Measurements from ENCODE around the gene RAB1A. TPM values are rescaled to one million over a fixed set of nuclear protein-coding genes. Genes with fewer than 3 reads are reported as not detected.

Gene RAB1A
- total RNA-seq, 1 donor from 2014 or later, result 128 TPM

DNA sequence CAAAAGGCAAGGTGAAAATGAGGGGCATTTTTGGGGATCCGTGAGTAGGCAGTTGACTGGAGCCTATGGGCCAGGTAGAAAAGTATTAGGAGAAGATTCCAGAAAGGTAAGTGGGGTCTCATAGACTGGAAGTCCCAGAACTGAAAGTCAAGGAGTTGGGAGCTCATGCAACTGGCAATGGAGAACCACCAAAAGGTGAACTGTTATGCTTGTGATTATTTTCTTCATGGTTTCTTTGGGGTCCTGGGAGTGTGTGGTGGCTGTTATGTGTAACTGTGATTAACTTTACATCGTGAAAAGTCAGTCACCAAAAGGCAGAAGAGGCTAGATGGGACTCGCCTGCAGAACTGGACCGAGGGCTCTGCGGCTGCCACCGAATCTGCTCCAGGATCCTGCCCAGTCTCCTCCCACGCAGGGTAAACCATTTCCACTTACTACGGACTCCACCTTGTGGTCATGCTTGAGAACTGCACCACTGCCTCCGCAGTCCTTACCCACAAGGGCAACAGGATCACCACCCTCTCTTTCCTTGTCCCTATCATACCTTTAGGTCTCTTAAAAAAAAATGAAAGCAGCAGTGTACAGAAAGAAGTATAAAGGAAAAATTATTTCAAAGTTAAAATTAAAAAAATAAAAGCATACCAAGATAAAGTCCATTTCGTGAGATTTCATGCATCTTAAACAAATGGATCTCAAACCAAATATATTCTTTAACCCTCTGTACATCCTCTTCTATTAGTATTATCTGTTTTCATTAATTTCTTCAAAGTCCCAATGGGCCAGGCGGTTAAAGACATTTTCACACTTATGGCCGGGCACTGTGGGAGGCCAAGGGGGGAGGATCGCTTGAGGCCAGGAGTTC is 89.3 kb downstream of the RAB1A start:
- no peak for DNase-seq (ENCODE audit: extremely low spot score, unreplicated experiment)
- H3K4me1 Mint-ChIP-seq (ENCODE audit: unreplicated experiment), result peaks cover 10% of the 10 kb centered on the region
- peak overlapping the region; percentile 69 for H3K4me3 Mint-ChIP-seq
- peaks cover 5% of the 10 kb centered on the region for H3K36me3 Mint-ChIP-seq
- no peaks in the 10 kb centered on the region for H3K27me3 Mint-ChIP-seq
- TF ChIP-seq, protein P1, sequence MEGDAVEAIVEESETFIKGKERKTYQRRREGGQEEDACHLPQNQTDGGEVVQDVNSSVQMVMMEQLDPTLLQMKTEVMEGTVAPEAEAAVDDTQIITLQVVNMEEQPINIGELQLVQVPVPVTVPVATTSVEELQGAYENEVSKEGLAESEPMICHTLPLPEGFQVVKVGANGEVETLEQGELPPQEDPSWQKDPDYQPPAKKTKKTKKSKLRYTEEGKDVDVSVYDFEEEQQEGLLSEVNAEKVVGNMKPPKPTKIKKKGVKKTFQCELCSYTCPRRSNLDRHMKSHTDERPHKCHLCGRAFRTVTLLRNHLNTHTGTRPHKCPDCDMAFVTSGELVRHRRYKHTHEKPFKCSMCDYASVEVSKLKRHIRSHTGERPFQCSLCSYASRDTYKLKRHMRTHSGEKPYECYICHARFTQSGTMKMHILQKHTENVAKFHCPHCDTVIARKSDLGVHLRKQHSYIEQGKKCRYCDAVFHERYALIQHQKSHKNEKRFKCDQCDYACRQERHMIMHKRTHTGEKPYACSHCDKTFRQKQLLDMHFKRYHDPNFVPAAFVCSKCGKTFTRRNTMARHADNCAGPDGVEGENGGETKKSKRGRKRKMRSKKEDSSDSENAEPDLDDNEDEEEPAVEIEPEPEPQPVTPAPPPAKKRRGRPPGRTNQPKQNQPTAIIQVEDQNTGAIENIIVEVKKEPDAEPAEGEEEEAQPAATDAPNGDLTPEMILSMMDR (conservative IDR thresholded peaks at IDR 0.05), result peak; percentile 95
- no peaks in the 10 kb centered on the region for H3K9me3 Mint-ChIP-seq
- no peak overlapping the region for H3K27ac Mint-ChIP-seq

DNA sequence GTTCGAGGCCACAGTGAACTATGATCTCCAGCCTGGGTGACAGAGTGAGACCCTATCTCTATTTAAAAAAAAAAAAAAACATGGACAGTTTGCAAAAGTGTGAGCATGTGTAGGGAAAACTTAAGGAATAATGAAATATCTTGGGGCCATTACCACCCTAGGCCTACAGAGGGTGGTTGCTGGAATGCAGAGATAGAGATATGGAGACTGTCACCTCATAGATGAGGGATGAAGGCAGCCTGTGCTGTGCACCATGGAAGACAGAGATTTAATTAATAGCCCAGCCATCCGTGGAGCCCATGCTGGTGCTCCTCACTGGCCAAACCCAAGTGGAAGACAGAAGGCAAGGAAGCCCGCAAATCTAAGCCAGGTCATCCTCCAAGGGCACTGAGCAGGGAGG is 90.3 kb downstream of the RAB1A start:
- TF ChIP-seq, protein P1 (conservative IDR thresholded peaks at IDR 0.05), result no peak
- Mint-ChIP-seq H3K36me3 (peaks cover 5% of the 10 kb centered on the region), H3K27me3 (no peaks in the 10 kb centered on the region), H3K9me3 (no peaks in the 10 kb centered on the region), H3K27ac (no peak overlapping the region), H3K4me1 (ENCODE audit: unreplicated experiment) (peaks cover 10% of the 10 kb centered on the region), H3K4me3 (no peak overlapping the region)
- DNase-seq (ENCODE audit: extremely low spot score, unreplicated experiment), result no peak

DNA sequence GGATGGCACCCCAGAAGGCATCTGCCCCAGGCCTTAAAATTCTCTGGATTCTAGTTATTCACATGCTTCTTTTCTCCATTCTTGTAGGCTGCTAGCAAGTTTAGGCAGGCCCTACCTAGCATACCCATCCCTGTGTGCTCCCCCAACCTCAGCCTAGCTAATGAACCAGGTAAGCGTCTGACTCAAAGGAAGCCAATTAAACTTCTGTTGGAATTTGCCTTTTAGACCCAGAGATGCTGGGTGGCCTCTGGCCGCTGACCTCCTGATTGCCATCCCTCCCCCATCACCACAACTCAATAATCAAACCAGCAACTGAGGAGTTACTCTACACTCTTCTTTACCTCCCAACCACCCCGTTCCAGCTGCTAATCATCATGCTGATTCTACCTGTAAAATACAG is 92.7 kb downstream of the RAB1A start:
- Mint-ChIP-seq H3K27me3 (no peaks in the 10 kb centered on the region), H3K4me1 (ENCODE audit: unreplicated experiment) (peaks cover 10% of the 10 kb centered on the region), H3K27ac (no peak overlapping the region), H3K4me3 (no peak overlapping the region), H3K9me3 (no peaks in the 10 kb centered on the region), H3K36me3 (no peaks in the 10 kb centered on the region)
- DNase-seq (ENCODE audit: extremely low spot score, unreplicated experiment), result no peak
- TF ChIP-seq, protein P1 (conservative IDR thresholded peaks at IDR 0.05), result no peak

Other genes with a start within 250 kb of the RAB1A start
- 11.3 and 13.1 TPM in 2 replicates for gene SLC1A4, start 140.7 kb downstream of the RAB1A start, total RNA-seq (ENCODE audit: low replicate concordance)
- gene CEP68, start 73.7 kb downstream of the RAB1A start, total RNA-seq (ENCODE audit: low replicate concordance), result 8.3 and 21.5 TPM in 2 replicates
- 188 and 222 TPM in 2 replicates for gene ACTR2, start 97.7 kb upstream of the RAB1A start, total RNA-seq (ENCODE audit: low replicate concordance)

All from type B pancreatic cell (in vitro differentiated cells).